CD4-positive, alpha-beta T cell (primary cell): Measurements from ENCODE around the gene WWOX. TPM values are rescaled to one million over a fixed set of nuclear protein-coding genes. Genes with fewer than 3 reads are reported as not detected.

Experiments
- ATAC-seq: fragments of 200-7000 bp; cut with Tn5 transposase; one replicate; pipeline ENCODE4 v1.10.0; 2022; ENCODE audit warnings: mild to moderate bottlenecking; ENCODE audit not compliant: poor library complexity
- CTCF ChIA-PET: fragments of 350-600 bp; sonication (Branson Sonifier 250); formaldehyde crosslinking; loops from one replicate; lab custom pipeline; 2021; ENCODE audit warnings: antibody characterized with exemption, inconsistent platforms; lab: Charles Lee
- POLR2A ChIA-PET: fragments of 350-600 bp; sonication (Branson Sonifier 250); formaldehyde crosslinking; loops from one replicate; lab custom pipeline; 2021; ENCODE audit warnings: antibody characterized with exemption, inconsistent platforms; lab: Charles Lee
- DNase-seq, 14 experiments: peaks; one replicate each; pipeline ENCODE4 v3.0.0-alpha.2; 2013 to 2020; ENCODE audit warnings: mixed read lengths in 2 of 14
- H3K27ac ChIP-seq, 2 donors: one replicate each; pipeline versions ENCODE4 v1.5.1 to v1.7.0; 2013; ENCODE audit warnings: low read length in 2 of 2, low read depth in 1 of 2, mild to moderate bottlenecking in 1 of 2
- H3K27me3 ChIP-seq, 2 experiments: 1 replicate in 1 of 2; 2 replicates in 1 of 2; pipeline versions ENCODE4 v1.6.1 to v1.7.0; 2013; ENCODE audit warnings: low read length in 2 of 2, control low read depth in 1 of 2, mild to moderate bottlenecking in 1 of 2, moderate library complexity in 1 of 2; ENCODE audit not compliant: insufficient read depth in 2 of 2, control insufficient read depth in 1 of 2
- H3K36me3 ChIP-seq: one replicate; pipeline ENCODE4 v1.6.1; 2013; ENCODE audit warnings: low read length, control low read depth; ENCODE audit not compliant: insufficient read depth
- H3K4me1 ChIP-seq: one replicate; pipeline ENCODE4 v1.6.1; 2013; ENCODE audit warnings: low read length, control low read depth; ENCODE audit not compliant: insufficient read depth
- H3K4me3 ChIP-seq: one replicate; pipeline ENCODE4 v1.5.1; 2013; ENCODE audit warnings: mild to moderate bottlenecking, low read length, moderate library complexity
- H3K9me3 ChIP-seq, 2 experiments: 1 replicate in 1 of 2; 2 replicates in 1 of 2; pipeline versions ENCODE4 v1.6.1 to v1.7.0; 2013; ENCODE audit warnings: low read length in 2 of 2, mild to moderate bottlenecking in 2 of 2, control low read depth in 1 of 2, moderate library complexity in 1 of 2; ENCODE audit not compliant: control insufficient read depth in 1 of 2, insufficient read depth in 1 of 2
- H3K27ac Mint-ChIP-seq: one replicate; pipeline ENCODE4 v1.8.0; 2020; ENCODE audit warnings: mixed read lengths
- H3K27me3 Mint-ChIP-seq: one replicate; pipeline ENCODE4 v1.8.0; 2021; ENCODE audit warnings: mixed read lengths
- H3K36me3 Mint-ChIP-seq: one replicate; pipeline ENCODE4 v1.8.0; 2021; ENCODE audit warnings: low read depth, mixed read lengths
- H3K4me1 Mint-ChIP-seq: one replicate; pipeline ENCODE4 v1.8.0; 2021; ENCODE audit warnings: low read depth, mixed read lengths
- H3K4me3 Mint-ChIP-seq: one replicate; pipeline ENCODE4 v1.8.0; 2020; ENCODE audit warnings: mild to moderate bottlenecking, mixed read lengths
- H3K9me3 Mint-ChIP-seq: one replicate; pipeline ENCODE4 v1.8.0; 2020; ENCODE audit warnings: mixed read lengths
- intact Hi-C, 2 experiments: fragments of 100-400 bp; cut with DNase I in 1 of 2; cut with micrococcal nuclease in 1 of 2; formaldehyde crosslinking; loops; one replicate each; pipeline versions ENCODE4 v1.15.1 to v1.9.0; 2023 to 2025; cut with DNase I, micrococcal nuclease
- total RNA-seq, 174 experiments: library from RNA in 2 of 174; stranded (reverse) in 2 of 174; gene quantifications; one replicate each; pipeline ENCODE4 v1.2.3 and lab custom pipeline; 2021 to 2026
- TF ChIP-seq, protein P1 (sequence below): fragments of 200-600 bp; IDR thresholded peaks from one replicate; pipeline ENCODE4 v1.8.0; 2022; ENCODE audit warnings: antibody characterized with exemption, mild to moderate bottlenecking

Gene WWOX
- total RNA-seq, 2 experiments from 2014 or later: 19.3 to 21.7 TPM

DNA sequence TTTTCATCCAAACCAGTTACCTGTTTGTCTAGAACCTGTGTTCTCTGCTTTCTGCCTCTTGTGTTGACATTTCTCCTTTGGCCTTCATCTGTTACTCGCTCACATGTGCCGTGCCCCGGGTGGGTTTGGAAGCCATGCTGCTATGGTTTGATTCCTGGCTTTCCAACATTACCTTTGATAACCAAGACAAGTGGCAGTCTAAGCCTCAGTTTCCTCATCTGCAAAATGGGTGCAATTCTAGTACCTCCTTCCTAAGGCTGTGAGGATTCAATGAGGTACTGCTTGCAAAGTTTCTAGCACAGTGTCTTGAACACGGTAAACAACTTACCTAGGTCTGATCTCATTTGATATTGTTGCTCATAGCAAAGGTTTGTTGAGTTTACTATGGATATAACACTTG is 665.0 kb downstream of the WWOX start:
- Histone ChIP-seq H3K36me3 (no peaks in the 10 kb centered on the region), H3K4me1 (peaks cover 13% of the 10 kb centered on the region), H3K9me3 (no peaks in the 10 kb centered on the region), H3K27me3 (no peaks in the 10 kb centered on the region), H3K4me3 (no peak overlapping the region), H3K27ac (no peak overlapping the region)
- no peaks in the 10 kb centered on the region for H3K9me3 Mint-ChIP-seq
- intact Hi-C loops: loop anchor here in 1 of 2 experiments (10.0 kb wide), 1 partner anchor 840 kb away; the partner anchor contains the start of gene MAF
- ATAC-seq (no peak), DNase-seq (no peak)
- TF ChIP-seq, protein P1, sequence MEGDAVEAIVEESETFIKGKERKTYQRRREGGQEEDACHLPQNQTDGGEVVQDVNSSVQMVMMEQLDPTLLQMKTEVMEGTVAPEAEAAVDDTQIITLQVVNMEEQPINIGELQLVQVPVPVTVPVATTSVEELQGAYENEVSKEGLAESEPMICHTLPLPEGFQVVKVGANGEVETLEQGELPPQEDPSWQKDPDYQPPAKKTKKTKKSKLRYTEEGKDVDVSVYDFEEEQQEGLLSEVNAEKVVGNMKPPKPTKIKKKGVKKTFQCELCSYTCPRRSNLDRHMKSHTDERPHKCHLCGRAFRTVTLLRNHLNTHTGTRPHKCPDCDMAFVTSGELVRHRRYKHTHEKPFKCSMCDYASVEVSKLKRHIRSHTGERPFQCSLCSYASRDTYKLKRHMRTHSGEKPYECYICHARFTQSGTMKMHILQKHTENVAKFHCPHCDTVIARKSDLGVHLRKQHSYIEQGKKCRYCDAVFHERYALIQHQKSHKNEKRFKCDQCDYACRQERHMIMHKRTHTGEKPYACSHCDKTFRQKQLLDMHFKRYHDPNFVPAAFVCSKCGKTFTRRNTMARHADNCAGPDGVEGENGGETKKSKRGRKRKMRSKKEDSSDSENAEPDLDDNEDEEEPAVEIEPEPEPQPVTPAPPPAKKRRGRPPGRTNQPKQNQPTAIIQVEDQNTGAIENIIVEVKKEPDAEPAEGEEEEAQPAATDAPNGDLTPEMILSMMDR: no peak
- no peaks in the 10 kb centered on the region for H3K27me3 Mint-ChIP-seq
- no peak overlapping the region for H3K4me3 Mint-ChIP-seq
- H3K27ac Mint-ChIP-seq: no peak overlapping the region
- no peaks in the 10 kb centered on the region for H3K36me3 Mint-ChIP-seq
- POLR2A ChIA-PET: no interaction called here
- CTCF ChIA-PET: no interaction called here
- peaks cover 12% of the 10 kb centered on the region for H3K4me1 Mint-ChIP-seq

- no peak overlapping the region for H3K27ac ChIP-seq
- peak overlapping the region; percentile 72 for H3K27ac Mint-ChIP-seq
- H3K4me1 ChIP-seq: peaks cover 27% of the 10 kb centered on the region
- intact Hi-C loops: loop anchor here in 1 of 2 experiments (10.0 kb wide), 1 partner anchor 837 kb away; the partner anchor contains the start of gene MAF
- H3K4me3 ChIP-seq: peak overlapping the region; percentile 34
- TF ChIP-seq, protein P1: no peak
- ATAC-seq (no peak), DNase-seq (no peak)
- H3K27me3 Mint-ChIP-seq: no peaks in the 10 kb centered on the region
- H3K4me1 Mint-ChIP-seq: peaks cover 21% of the 10 kb centered on the region
- CTCF ChIA-PET: interaction anchor here (1.1 kb wide), 1 partner anchor 62 kb away, joined by 4 read pairs; no protein-coding TSS in a partner anchor
- POLR2A ChIA-PET: interaction anchor here (0.6 kb wide), 1 partner anchor 58 kb away, joined by 3 read pairs; no protein-coding TSS in a partner anchor
- H3K9me3 Mint-ChIP-seq: no peaks in the 10 kb centered on the region
- H3K36me3 ChIP-seq: no peaks in the 10 kb centered on the region
- no peak overlapping the region for H3K4me3 Mint-ChIP-seq
- H3K36me3 Mint-ChIP-seq: no peaks in the 10 kb centered on the region
- H3K27me3 ChIP-seq: no peaks in the 10 kb centered on the region
- no peaks in the 10 kb centered on the region for H3K9me3 ChIP-seq
Measured at GRCh38 chr16:78768226-78768625, 668.8 kb downstream of the WWOX start.

DNA sequence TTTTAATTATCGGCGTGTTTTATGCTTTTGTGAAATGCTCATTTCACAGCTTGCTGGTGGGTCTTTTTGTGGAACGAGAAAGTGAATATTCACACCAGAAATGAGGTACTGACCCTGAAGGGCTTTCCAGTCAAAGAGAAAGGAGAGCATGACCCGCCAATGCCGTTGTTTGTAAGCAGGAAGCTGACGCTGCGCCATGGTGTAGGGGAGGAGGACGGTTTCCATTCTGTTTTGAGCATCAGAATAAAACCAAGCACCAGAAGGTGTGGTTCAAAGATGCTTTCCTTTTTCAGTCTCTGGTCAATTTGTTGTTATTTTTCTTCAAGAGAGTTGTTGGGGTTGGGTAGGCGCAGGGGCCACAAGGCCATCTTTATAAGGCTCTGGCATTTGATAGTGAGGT is 669.3 kb downstream of the WWOX start:
- Mint-ChIP-seq H3K36me3 (no peaks in the 10 kb centered on the region), H3K4me1 (peaks cover 21% of the 10 kb centered on the region), H3K27ac (peak overlapping the region; percentile 72), H3K9me3 (no peaks in the 10 kb centered on the region), H3K4me3 (peak overlapping the region; percentile 35), H3K27me3 (peaks cover 4% of the 10 kb centered on the region)
- intact Hi-C loops: loop anchor here in 1 of 2 experiments (10.0 kb wide), 1 partner anchor 836 kb away; the partner anchor contains the start of gene MAF
- CTCF ChIA-PET: interaction anchor here (1.1 kb wide), 1 partner anchor 63 kb away, joined by 4 read pairs; no protein-coding TSS in a partner anchor
- ATAC-seq (peak; percentile 58), DNase-seq (peak in 5 of 14 experiments; percentile 17 to 64 (median 50))
- Histone ChIP-seq H3K9me3 (no peaks in the 10 kb centered on the region), H3K4me1 (peaks cover 27% of the 10 kb centered on the region), H3K4me3 (peak overlapping the region; percentile 34), H3K36me3 (no peaks in the 10 kb centered on the region), H3K27me3 (no peaks in the 10 kb centered on the region), H3K27ac (peak overlapping the region in 1 of 2 donors; percentile 25)
- POLR2A ChIA-PET: interaction anchor here (0.6 kb wide), 1 partner anchor 58 kb away, joined by 3 read pairs; no protein-coding TSS in a partner anchor
- TF ChIP-seq, protein P1: no peak
